Stimulated activated CD4-positive, alpha-beta T cell treated with anti-CD3 and anti-CD28 coated beads, Interleukin-1b, Interleukin-23, amount 100 ng/mL, for 24 hours (primary cell): ENCODE measurements around the gene MTMR8.

Experiments used
- DNase-seq, 4 experiments: peaks; one replicate each; pipeline ENCODE4 v3.0.0-alpha.2; 2020; ENCODE audit warnings: low read depth in 4 of 4, low spot score in 1 of 4

MTMR8 gene

GRCh38 chrX:64313624-64314023 is 81.6 kb downstream of the MTMR8 start:
- no peak for DNase-seq

DNA sequence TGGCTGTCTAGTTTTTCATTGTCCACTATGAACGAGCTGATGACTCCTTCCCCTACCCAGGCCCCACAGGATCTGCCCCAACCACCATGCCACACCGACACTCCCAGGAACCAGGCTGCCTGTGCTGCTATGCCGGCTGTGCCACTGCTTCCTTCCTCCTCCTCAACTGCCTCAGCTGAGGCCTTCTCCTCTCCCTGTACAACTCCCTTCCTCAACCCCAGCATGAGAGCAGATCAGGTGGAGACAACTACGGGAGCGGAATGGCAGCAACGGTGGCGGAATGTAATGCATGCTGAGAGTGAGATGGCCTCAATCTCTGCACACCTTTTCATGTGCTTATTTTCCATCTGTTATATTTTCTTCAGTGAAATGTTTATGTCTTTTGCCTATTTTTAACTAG is 88.5 kb downstream of the MTMR8 start:
- no peak for DNase-seq

- DNase-seq = no peak
Observed at GRCh38 chrX:64291123-64291522, 104.1 kb downstream of the MTMR8 start.

GRCh38 chrX:64265265-64265664 is 130.0 kb downstream of the MTMR8 start:
- no peak for DNase-seq

DNA sequence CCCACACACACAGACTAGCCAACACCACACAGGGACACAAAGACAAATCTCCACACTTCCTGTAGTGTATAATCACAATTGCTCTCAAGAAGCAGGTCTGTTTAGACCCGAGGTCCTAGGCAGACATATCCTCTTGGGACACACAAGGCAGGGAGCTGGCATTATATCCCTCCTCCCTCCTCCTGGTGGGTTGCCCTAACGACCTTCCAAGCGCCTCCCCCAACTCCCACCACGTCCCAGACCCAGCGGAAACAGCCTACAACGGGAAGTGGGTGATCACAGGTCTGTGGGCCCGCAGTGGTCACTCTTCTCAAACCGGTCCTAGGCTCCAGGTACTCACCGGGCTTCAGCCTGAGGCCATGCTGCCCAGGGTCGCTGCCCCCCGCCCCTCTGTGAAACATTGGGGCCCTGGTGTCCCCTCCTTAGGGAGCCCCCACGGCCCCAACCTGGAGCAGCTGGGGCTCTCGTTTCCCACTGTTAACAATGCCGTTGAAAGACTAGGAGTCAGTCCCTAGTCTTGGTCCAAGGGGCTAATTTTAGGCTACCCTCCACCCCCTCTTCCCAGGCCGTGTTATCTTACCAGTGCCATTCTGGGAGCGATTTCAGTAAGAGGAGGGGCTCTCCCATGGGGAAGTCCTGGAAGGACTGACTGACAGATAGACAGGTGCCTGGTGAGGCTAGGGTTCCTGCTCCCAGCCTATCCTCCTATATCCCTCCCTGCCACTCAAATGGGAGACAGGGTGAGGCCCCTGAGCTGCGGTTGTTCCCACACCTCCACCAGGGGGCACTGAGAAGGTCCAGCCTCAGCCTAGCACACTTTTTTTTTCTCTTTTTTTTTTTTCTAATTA is 164.9 kb downstream of the MTMR8 start, which contains the start of gene ASB12:
TSS of gene ASB12 (minus strand) at position 485 of the 848 bp plus-strand sequence. CDS start 4,957 bp downstream, outside the sequence.
- no peak for DNase-seq

DNA sequence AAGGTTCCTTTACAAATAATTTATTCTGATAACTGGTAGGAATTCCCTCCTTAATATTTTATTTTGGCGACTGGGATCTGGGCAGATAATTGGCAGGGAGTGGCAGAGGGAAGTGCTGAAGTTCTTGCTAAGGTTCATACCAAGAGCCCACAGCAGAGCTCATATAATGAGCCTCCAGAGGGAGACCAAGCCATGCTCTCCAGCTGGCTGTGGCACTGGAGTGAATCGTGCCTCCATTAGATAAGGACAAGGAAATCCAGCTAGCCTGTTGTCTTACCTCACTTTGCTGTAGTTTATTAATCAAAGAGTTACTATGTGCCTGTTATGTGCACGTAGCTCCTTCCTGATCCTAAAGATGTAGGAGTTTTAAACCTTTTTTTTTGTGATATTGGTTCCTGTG is 166.1 kb downstream of the MTMR8 start:
- DNase-seq = no peak
